ENCODE results near the gene ZNF384.

ZNF384 gene

GRCh38 chr12:6650832-6651231 is 38.3 kb downstream of the ZNF384 start:
- no peak for DNase-seq

DNA sequence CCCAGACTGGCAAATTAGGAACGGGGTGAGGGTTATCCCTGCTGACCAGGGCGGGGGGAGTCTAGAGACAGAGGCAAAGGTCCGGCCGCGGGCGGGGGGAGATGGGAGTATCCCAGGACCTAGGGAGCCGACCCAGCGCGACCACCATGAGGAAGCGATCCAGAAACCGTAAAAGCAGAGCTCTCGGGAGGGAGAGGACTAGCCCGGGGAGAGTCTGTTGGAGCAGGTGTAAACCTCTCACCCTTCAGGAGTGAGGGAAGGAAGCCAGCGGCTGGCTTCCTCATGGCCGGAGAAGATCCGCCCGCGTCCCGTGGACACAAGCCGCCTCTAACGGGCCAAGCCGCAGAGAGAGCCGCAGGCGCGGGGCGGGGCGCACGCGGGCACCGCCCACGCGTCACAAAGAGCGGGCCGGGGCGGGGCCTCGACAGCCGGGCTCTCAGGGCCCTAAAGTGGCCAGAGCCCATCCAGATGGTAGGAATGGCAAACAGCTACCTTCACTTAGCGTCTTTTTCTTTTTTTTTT is 42.0 kb downstream of the ZNF384 start, which contains the start of gene ACRBP:
Gene ACRBP (minus strand): TSS at position 350 of the 522 bp plus-strand sequence. CDS start 66 bp downstream, at position 284.
- no peak for DNase-seq

GRCh38 chr12:6646276-6647082 is 42.7 kb downstream of the ZNF384 start:
- DNase-seq, result no peak

DNA sequence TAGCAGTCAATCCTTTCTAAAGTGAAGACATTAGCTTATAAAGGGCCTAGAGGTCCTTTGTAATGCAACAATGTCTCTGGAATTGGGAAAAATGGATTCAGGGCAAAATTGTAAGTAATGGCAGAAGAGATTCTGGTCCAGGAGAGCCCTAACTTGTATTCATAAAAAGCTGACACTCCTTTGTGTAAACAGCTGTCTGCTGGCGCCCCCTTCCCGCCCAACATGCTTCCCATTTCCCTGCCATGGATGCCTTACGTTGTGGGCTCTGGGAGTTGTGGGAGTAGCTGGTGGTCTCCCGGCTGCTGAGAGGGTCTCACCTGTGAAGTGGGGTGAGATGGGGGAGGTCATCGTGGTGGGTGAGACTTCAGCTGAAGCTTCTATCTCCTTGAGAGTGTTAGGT is 44.3 kb downstream of the ZNF384 start:
- DNase-seq, result peak; percentile 7

- DNase-seq, result no peak
These were observed 44.9 kb downstream of the ZNF384 start for GRCh38 chr12:6644257-6644596.

DNA sequence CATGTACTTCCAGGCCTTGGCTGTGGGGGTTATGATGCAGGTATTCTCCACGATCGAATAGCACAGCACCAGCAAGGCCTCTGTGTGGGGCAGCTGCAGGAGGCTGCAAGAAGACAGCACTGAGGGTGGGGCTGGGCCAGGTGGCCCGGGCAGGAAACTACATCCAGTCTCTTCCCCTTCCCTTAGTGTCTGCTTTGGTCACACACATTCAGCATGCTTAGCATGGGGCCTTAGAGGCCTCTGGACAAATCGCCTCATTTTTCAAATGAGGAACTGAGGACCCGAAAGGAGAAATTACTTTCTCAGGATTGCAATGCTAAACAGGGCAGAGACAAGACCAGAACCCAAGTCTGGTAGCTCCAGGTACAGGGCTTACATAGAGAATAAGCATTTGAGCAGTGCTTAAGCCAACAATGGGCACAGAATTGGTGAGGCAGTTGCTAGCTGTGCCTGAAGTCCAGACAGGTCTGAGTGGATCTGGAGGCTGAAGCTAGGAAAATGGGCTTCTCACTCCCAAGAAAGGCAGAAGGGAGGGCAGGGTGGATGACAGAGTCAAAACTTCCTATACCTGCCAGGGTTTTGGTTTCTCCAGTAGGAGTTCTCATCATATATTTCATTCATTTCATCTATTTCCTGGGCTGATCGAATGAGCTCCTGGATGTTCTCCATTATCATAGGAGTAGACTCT is 45.5 kb downstream of the ZNF384 start:
- DNase-seq, result no peak

DNA sequence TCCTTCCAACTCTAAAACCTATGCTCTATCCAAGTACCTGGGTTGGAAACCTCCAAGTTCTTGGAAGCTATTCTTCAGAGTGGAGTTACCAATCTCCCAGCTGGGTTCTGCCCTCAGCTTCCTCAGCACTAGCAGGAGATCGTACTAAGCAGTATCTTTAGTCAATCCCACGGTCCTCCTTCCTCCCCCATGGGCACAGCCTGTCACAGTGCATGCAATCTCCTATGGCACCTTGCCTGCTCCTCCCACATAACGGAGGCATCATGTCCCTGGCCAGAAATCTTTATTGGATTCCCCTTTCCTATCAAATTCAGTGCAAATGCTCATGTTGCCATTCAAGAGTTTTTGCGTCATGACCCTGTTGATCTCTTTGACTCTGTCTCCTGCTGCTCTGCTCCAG is 48.0 kb downstream of the ZNF384 start:
- DNase-seq, result no peak

- DNase-seq, result no peak
These were observed 48.7 kb downstream of the ZNF384 start for GRCh38 chr12:6640497-6640896.

DNA sequence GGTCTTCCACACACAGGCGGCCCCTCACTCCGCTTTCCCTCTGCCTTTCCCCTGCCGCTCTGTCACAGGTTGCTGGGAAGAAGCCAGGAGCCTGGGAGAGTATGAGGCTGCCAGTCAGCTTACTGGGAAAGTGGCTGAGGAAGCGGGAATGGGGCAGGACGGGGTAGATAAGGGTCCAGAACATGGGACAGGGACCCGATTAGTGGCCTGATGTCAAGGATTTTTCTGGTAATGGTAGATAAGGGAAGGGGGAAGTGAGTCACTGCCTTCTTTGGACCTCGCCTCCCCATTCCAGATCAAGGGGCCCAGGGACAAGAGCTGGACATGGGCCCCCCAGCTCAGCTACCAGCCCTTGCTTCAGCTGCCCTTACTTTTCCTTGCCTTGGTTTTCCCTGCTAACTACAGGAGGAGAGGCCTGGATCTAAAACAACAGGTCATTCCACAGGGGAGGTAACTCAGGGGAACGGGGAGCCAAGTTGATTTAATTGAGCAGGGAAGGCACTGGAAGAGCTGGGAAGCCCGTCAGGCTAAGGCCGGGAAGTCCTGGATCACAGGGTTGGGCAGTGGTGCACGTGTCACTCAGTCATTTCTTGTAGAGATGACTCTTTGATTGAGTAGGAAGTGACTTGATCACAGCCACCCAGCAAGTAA is 49.9 kb downstream of the ZNF384 start:
- DNase-seq, result no peak

DNA sequence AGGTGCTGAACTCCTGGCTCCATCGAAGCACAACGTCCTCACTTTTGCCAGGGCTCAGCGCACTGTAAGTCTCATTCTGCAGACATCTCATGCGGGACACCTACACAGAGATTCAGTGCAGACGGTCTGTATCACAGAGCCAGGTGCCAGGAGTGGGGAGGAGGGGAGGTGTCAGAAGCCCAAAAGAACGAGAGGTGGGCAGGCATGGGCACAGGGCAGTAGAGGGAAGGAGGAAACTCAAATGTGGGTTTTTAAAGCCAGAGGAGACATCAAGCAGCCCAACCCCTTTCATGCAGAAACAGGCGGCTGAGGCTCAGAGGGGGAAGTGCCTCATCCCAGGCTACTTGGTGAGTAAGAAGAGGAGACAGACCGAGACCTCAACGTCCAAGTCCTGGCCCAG is 50.9 kb downstream of the ZNF384 start:
- DNase-seq, result no peak

DNA sequence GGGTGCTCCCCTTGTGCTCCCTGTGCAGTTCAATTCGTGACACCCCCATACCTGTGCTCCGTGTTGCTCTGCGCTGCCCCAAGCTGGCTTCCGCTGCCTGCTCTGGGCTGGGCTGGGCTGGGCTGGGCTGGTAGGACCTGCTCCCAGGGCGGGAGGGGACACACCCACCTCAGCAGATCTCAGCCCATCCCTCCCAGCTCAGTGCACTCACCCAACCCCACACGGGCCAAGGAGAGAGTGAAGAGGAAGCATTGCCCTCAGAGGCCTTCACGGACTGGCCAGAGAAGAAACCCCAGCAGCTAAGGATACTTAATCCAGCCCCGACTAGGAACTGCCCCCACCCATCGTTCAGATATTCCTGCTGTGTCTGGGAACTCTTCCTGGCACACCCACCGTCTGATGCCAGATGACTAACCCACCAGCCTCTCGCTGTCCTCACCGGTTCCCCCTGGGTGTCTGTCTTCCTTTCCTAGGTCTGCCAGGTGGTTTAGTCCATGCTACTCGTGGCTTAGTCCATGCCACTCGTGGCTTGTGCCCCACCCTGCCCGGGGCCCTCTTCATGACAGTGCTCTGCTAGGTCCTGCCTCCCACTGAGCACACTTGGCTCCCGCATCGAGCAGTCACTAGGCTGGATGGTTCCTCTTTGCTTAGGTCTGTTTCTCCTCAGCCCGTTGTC is 53.2 kb downstream of the ZNF384 start, which contains the start of gene LPAR5:
Gene LPAR5 (minus strand): TSS at position 104 of the 676 bp plus-strand sequence. CDS start 14,711 bp downstream, outside the sequence.
- no peak for DNase-seq

- no peak for DNase-seq
These were observed 53.8 kb downstream of the ZNF384 start for GRCh38 chr12:6635375-6635855.

DNA sequence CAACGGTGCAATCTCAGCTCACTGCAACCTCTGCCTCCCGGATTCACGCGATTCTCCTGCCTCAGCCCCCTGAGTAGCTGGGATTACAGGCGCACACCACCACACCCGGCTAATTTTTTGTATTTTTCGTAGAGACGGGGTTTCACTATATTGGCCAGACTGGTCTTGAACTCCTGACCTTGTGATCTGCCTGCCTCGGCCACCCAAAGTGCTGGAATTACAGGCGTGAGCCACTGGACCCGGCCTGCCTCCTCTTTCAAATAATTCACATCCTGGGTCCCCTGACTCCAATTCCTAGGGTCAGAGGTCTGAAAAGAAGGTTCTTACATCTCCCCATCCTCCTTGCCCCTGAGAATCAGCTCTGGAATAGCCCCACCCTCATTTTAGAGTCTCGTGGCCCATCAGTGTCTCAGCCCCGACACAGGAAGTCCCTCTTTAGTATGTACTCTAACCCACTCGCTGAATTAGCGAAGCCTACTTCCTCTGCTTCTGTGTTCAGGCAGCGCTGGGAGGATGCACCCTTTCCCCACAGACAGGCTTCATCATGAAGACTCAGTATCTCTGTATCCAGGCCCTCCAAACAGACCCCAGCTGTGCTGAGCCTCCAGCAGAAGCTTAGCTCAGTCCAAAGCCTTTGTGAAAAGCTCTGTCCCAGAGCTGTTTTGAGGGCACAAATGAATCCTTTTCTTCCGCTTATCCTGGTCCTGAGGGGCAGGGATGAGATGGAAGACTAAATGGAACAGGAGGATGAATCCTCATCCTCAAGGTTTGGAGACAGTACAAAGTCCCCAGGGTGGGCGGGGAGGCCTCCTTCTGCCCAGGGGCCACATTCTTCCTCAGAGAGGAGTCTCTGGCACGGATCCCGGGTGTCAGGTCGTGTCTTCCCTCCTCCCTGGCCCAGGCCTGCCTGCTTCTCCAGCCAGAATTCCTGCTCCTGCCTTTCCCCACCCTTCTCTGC is 56.9 kb downstream of the ZNF384 start:
- peak; percentile 21 for DNase-seq

- DNase-seq, result no peak
These were observed 57.6 kb downstream of the ZNF384 start for GRCh38 chr12:6631549-6631961.

GRCh38 chr12:6630736-6631135 is 58.4 kb downstream of the ZNF384 start:
- DNase-seq, result no peak

DNA sequence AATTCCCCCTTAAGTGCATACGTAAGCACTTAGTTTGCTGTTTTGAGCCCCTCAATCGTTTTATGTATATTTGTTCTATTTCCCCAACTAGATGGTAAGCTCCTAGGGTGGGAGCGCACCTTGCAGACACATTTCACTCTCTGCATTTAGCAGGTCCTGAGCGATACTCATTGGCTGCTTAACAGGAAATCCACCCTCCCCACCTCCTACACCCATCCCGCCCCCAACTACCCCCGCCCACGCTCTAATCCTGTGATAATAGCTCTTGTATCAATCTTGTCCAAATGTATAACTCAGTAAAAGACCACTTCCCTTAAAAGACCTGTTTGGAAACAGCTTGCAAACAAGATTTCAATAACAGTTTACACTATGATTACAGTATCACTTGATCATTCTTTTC is 61.6 kb downstream of the ZNF384 start:
- peak; percentile 54 for DNase-seq

DNA sequence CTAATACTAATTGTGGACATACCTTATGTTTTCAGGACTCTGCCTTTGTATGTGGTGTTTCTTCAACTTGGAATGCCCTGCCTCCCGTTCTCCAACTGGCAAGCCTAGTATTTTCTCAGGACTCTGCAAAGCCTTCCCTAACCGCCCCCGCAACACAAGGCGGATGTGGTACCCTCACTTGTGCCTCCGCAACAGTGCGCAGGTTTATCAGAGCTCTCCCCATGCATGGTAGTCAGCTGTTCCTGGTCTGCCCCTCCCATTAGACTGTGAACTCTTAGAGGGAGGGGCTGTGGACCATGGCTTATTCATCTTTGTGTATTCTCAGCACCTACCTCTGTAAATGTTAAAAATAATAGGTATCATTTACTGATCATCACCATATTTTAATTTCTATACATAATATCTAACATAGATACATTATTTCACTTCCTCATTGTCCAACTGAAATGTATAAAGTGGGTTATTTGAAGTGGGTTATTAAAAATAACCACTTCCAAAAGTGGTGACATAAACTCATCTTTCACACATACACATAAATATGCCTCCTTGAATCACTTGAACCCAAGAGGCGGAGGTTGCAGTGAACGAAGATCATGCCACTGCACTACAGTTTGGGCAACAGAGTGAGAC is 62.4 kb downstream of the ZNF384 start:
- no peak for DNase-seq

DNA sequence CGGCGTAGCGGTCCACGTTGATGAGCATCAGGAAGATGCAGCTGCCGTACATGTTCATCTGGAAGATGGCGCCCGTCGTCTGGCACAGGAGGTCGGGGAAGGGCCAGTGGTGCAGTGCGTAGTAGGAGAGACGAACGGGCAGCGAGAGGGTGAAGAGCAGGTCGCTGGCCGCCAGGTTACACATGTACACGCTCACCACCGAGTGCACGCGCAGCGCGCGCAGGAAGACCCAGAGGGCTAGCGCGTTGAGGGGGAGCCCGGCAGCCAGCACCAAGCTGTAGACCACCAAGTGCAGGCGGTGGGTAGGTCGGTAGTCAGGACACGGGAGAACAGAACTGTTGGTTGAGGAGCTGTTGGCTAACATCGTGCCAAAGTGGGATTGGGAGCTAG is 68.3 kb downstream of the ZNF384 start:
- no peak for DNase-seq

DNA sequence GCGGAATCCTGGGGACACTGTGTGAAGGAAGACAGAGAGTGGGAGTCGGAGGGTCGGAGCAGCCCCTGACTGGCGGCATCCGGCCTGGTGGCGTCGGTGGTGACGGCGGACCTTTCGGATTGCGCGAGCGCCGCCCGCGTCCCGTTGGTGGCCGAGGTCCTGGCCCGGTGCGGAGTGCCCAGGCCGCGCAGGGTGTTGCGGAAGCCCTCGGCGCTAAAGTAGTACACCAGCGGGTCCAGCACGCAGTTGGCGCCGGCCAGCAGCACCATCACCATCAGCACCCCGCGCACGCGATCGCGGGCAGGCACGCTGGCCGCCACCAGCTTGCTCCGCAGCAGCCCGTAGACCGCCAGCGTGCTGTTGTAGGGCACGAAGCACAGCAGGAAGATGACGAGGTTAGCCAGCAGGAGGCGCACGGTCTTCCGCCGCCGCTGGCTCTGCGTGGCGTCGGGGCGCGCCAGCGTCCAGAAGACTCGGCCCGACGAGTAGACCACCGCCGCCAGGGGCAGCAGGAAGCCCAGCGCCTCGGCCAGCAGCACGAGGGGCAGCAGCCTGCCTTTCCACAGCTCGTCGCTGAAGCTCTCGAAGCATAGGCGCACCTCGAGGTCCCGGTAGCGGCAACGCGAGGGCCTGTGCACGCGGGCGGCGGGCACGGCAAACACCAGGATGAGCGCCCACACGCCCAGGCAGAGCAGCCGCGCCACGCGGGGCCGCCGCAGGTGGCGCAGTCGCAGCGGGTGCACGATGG is 68.9 kb downstream of the ZNF384 start:
- no peak for DNase-seq

DNA sequence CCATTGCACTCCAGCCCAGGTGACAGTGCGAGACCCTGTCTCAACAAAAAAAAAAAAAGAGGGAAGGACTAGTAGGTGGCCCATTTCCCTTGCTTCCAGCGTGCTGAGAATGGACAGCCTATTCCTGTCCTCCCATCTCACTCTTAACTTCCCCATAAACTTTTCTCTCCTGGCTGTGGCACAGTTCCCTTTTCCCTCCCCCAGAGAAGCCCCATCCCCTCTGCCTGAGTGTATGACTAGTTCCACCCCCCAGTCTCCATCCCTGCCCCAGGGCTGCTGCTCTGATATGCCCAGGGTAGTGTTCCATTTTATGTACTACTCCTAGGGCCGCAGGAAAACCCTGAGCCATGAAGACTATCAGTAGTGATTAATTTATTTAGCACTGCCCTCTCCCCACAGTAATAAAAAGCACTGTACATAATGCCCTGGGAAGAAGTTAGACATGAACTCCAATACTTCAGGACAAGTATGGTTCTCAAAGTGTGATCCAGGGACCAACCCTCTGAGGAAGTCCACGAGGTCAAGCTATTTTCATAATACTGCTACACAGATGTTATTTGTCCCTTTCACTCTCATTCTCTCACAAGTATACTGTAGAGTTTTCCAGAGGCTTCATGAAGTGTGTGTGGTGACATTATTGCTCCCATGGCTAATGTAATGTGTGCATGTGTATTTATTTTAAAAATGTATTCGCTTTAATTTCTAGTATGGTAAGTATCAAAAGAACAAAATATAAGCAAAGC is 70.5 kb downstream of the ZNF384 start:
- no peak for DNase-seq

Data from NCI-H1436 (cell line).